Panc1 (cell line): ENCODE data around the gene OR2V1. TPM values are rescaled to one million over a fixed set of nuclear protein-coding genes. Genes with fewer than 3 reads are reported as not detected.
A peak's percentile ranks its signal among the peaks of the same experiment; 100 is the strongest.

ENCODE experiments used
- ATAC-seq: fragments of 200-7000 bp; cut with Tn5 transposase; 2 replicates; pipeline ENCODE4 v1.9.1; 2020; ENCODE audit warnings: mild to moderate bottlenecking, moderate library complexity
- BruUV-seq: library from RNA; stranded (reverse); fragments of 400-500 nt; replicated peaks from 2 replicates; lab custom pipeline; 2021; lab: Mats Ljungman, UMichigan
- CTCF ChIA-PET: fragments of 300-600 bp; sonication (Branson Sonifier 250); formaldehyde crosslinking; loops from one replicate; lab custom pipeline; 2022; ENCODE audit warnings: antibody characterized with exemption; lab: Charles Lee
- POLR2A ChIA-PET: fragments of 300-600 bp; sonication (Branson Sonifier 250); formaldehyde crosslinking; loops from one replicate; lab custom pipeline; 2022; ENCODE audit warnings: antibody characterized with exemption; lab: Charles Lee
- DNase-seq: peaks from one replicate; pipeline ENCODE4 v3.0.0-alpha.2; 2010; ENCODE audit warnings: low read depth, low spot score
- H3K27ac ChIP-seq: 2 replicates; pipeline ENCODE4 v1.5.1; 2011; ENCODE audit warnings: mild to moderate bottlenecking, low read length, inconsistent platforms
- H3K27me3 ChIP-seq: fragments of 200-500 bp; sonication (Bioruptor generic); 2 replicates; pipeline ENCODE4 v1.6.0; 2014; ENCODE audit warnings: low read length, inconsistent platforms; ENCODE audit not compliant: control insufficient read depth, insufficient read depth
- H3K36me3 ChIP-seq: fragments of 200-500 bp; sonication (Bioruptor generic); 2 replicates; pipeline ENCODE4 v1.5.1; 2014; ENCODE audit warnings: inconsistent platforms, mild to moderate bottlenecking, low read length, moderate library complexity; ENCODE audit not compliant: control insufficient read depth, insufficient read depth
- H3K4me1 ChIP-seq: 2 replicates; pipeline ENCODE4 v1.5.1; 2011; ENCODE audit warnings: inconsistent platforms, mild to moderate bottlenecking, low read length, moderate library complexity; ENCODE audit not compliant: control insufficient read depth, insufficient read depth
- H3K4me3 ChIP-seq, 2 experiments: 2 replicates each; pipeline ENCODE4 v1.5.1; 2011 to 2012; ENCODE audit warnings: low read depth in 2 of 2, low read length in 2 of 2, mild to moderate bottlenecking in 2 of 2, inconsistent platforms in 1 of 2, moderate library complexity in 1 of 2
- H3K9me3 ChIP-seq: fragments of 200-500 bp; sonication (Bioruptor generic); 2 replicates; pipeline ENCODE4 v1.5.1; 2014; ENCODE audit warnings: low read depth, mild to moderate bottlenecking, inconsistent platforms, low read length, moderate library complexity; ENCODE audit not compliant: control insufficient read depth, insufficient read depth
- CTCF ChIP-seq: fragments of 450-650 bp; IDR thresholded peaks from 2 replicates; pipeline ENCODE4 v1.5.1; 2017; ENCODE audit warnings: mild to moderate bottlenecking
- POLR2AphosphoS5 ChIP-seq: IDR thresholded peaks from 2 replicates; pipeline ENCODE4 v1.6.1; 2012; ENCODE audit warnings: mild to moderate bottlenecking, low read depth, low read length, moderate library complexity
- REST ChIP-seq, 2 experiments: IDR thresholded peaks; 2 replicates each; pipeline ENCODE4 v1.6.1; 2011 to 2012; ENCODE audit warnings: low read depth in 2 of 2, control low read depth in 1 of 2, low read length in 1 of 2, mild to moderate bottlenecking in 1 of 2, moderate library complexity in 1 of 2; ENCODE audit not compliant: insufficient read depth in 1 of 2
- SIN3A ChIP-seq: IDR thresholded peaks from 2 replicates; pipeline ENCODE4 v1.6.1; 2012; ENCODE audit warnings: low read depth, mild to moderate bottlenecking, low read length, moderate library complexity, borderline replicate concordance; ENCODE audit not compliant: insufficient read depth
- TCF7L2 ChIP-seq: IDR thresholded peaks from 2 replicates; pipeline ENCODE4 v1.6.1; 2011; ENCODE audit warnings: mild to moderate bottlenecking, low read depth, low read length, inconsistent platforms
- in situ Hi-C: cut with HindIII; loops from 2 replicates; pipeline ENCODE4 v1.10.0; 2016; ENCODE audit warnings: low sequenced_read_pairs, low pct_unique_long_range_greater_than_20kb
- intact Hi-C: fragments of 100-400 bp; cut with micrococcal nuclease; formaldehyde crosslinking; loops from one replicate; pipeline ENCODE4 v1.10.0; 2022; ENCODE audit not compliant: unreplicated experiment
- total RNA-seq: library from RNA; stranded (reverse); gene quantifications from one replicate; pipeline ENCODE4 v1.2.1, GENCODE V29; 2021; ENCODE audit not compliant: unreplicated experiment

OR2V1 gene
- total RNA-seq, 1 experiment from 2014 or later = not detected

- ChIA-PET POLR2A (no interaction called here), CTCF (no interaction called here)
- ATAC-seq (no peak), DNase-seq (no peak)
- BruUV-seq = no TSS peak
- no peaks in the 10 kb centered on the region for H3K36me3 ChIP-seq
- H3K27ac ChIP-seq = peak overlapping the region; percentile 23; the same call in 1 of the 2 replicates
- no peak overlapping the region for H3K4me3 ChIP-seq
- TF ChIP-seq REST (IDR thresholded peaks at IDR 0.05; ENCODE audit: insufficient read depth in 1 of 2, low read depth in 2 of 2, low read length in 1 of 2) (no peak), CTCF (no peak), SIN3A (no peak), POLR2AphosphoS5 (no peak), TCF7L2 (no peak)
- in situ Hi-C loops = no loop called here
- H3K4me1 ChIP-seq = no peaks in the 10 kb centered on the region
- no peaks in the 10 kb centered on the region for H3K27me3 ChIP-seq
- intact Hi-C loops = no loop called here
- no peaks in the 10 kb centered on the region for H3K9me3 ChIP-seq
Observed at GRCh38 chr5:181092428-181092827, 38.5 kb downstream of the OR2V1 start.

- POLR2A ChIA-PET = no interaction called here
- H3K36me3 ChIP-seq = no peaks in the 10 kb centered on the region
- intact Hi-C loops = loop anchor here (5.0 kb wide), 1 partner anchor 221 kb away; no protein-coding TSS in a partner anchor
Observed at GRCh38 chr5:181088289-181088688, 42.7 kb downstream of the OR2V1 start.

More at GRCh38 chr5:181088289-181088688, 42.7 kb downstream of the OR2V1 start:
- Histone ChIP-seq H3K4me3 (no peak overlapping the region), H3K27ac (no peak overlapping the region), H3K9me3 (no peaks in the 10 kb centered on the region), H3K27me3 (no peaks in the 10 kb centered on the region), H3K4me1 (no peaks in the 10 kb centered on the region)
- ATAC-seq (peak; percentile 95), DNase-seq (no peak)
- BruUV-seq = no TSS peak
- no peak for TF ChIP-seq REST (IDR thresholded peaks at IDR 0.05; ENCODE audit: insufficient read depth in 1 of 2, low read depth in 2 of 2, low read length in 1 of 2)
- no peak for TF ChIP-seq POLR2AphosphoS5
- peak; percentile 85 for TF ChIP-seq CTCF
- TF ChIP-seq SIN3A = no peak
- no peak for TF ChIP-seq TCF7L2
- in situ Hi-C loops = no loop called here
- CTCF ChIA-PET = interaction anchor here (0.5 to 1.2 kb wide), 3 partner anchors 11 to 221 kb away, joined by 3 read pairs; no protein-coding TSS in a partner anchor
